Astrocyte (in vitro differentiated cells and primary cell): ENCODE results near the gene SRCIN1. TPM values are rescaled to one million over a fixed set of nuclear protein-coding genes. Genes with fewer than 3 reads are reported as not detected.

Experiments
- DNase-seq: peaks from one replicate; pipeline ENCODE4 v3.0.0-alpha.2; 2010; ENCODE audit warnings: low read depth
- FAIRE-seq: peaks from 2 replicates; lab custom pipeline; 2011; peaks lifted over from hg19 to GRCh38; lab: Jason Lieb, UNC
- H2AFZ ChIP-seq: 2 replicates; pipeline ENCODE4 v1.6.0; 2012; ENCODE audit warnings: low read depth, low read length, inconsistent platforms
- H3K27ac ChIP-seq: 2 replicates; pipeline ENCODE4 v1.5.1; 2011; ENCODE audit warnings: low read depth, low read length, inconsistent platforms
- H3K27me3 ChIP-seq: 2 replicates; pipeline ENCODE4 v1.6.0; 2011; ENCODE audit warnings: low read length, inconsistent platforms; ENCODE audit not compliant: insufficient read depth
- H3K36me3 ChIP-seq: 2 replicates; pipeline ENCODE4 v1.5.1; 2011; ENCODE audit warnings: low read length, inconsistent platforms; ENCODE audit not compliant: insufficient read depth
- H3K4me1 ChIP-seq: 2 replicates; pipeline ENCODE4 v1.5.1; 2011; ENCODE audit warnings: low read length, inconsistent platforms; ENCODE audit not compliant: insufficient read depth
- H3K4me2 ChIP-seq: 2 replicates; pipeline ENCODE4 v1.6.0; 2012; ENCODE audit warnings: low read length, inconsistent platforms
- H3K4me3 ChIP-seq: 2 replicates; pipeline ENCODE4 v1.5.1; 2011; ENCODE audit warnings: low read depth, mild to moderate bottlenecking, low read length, inconsistent platforms; ENCODE audit not compliant: insufficient read depth
- H3K79me2 ChIP-seq: 2 replicates; pipeline ENCODE4 v1.6.0; 2012; ENCODE audit warnings: mild to moderate bottlenecking, low read length, inconsistent platforms; ENCODE audit not compliant: insufficient read depth
- H3K9ac ChIP-seq: 2 replicates; pipeline ENCODE4 v1.6.0; 2012; ENCODE audit warnings: mild to moderate bottlenecking, low read length, inconsistent platforms
- H3K9me3 ChIP-seq: 2 replicates; pipeline ENCODE4 v1.5.1; 2012; ENCODE audit warnings: low read depth, mild to moderate bottlenecking, low read length, inconsistent platforms; ENCODE audit not compliant: insufficient read depth
- H4K20me1 ChIP-seq: 2 replicates; pipeline ENCODE4 v1.6.0; 2012; ENCODE audit warnings: low read length, inconsistent platforms; ENCODE audit not compliant: insufficient read depth
- H3K27ac Mint-ChIP-seq: one replicate; pipeline ENCODE4 v1.8.0; 2021; ENCODE audit warnings: mild to moderate bottlenecking, mixed read lengths; ENCODE audit not compliant: unreplicated experiment
- H3K27me3 Mint-ChIP-seq: one replicate; pipeline ENCODE4 v1.8.0; 2021; ENCODE audit warnings: low read depth, mixed read lengths; ENCODE audit not compliant: unreplicated experiment
- H3K36me3 Mint-ChIP-seq: one replicate; pipeline ENCODE4 v1.8.0; 2021; ENCODE audit warnings: low read depth, mixed read lengths; ENCODE audit not compliant: unreplicated experiment
- H3K4me1 Mint-ChIP-seq: one replicate; pipeline ENCODE4 v1.8.0; 2021; ENCODE audit warnings: low read depth, mixed read lengths; ENCODE audit not compliant: unreplicated experiment
- H3K4me3 Mint-ChIP-seq: one replicate; pipeline ENCODE4 v1.8.0; 2021; ENCODE audit warnings: mild to moderate bottlenecking, moderate library complexity, mixed read lengths; ENCODE audit not compliant: unreplicated experiment
- H3K9me3 Mint-ChIP-seq: one replicate; pipeline ENCODE4 v1.8.0; 2021; ENCODE audit warnings: mild to moderate bottlenecking, mixed read lengths; ENCODE audit not compliant: unreplicated experiment
- EZH2 ChIP-seq: IDR thresholded peaks from 2 replicates; pipeline ENCODE4 v1.6.1; 2012; ENCODE audit warnings: mild to moderate bottlenecking, low read length, inconsistent platforms; ENCODE audit not compliant: insufficient read depth
- total RNA-seq: library from RNA; stranded (reverse); gene quantifications from 2 replicates; pipeline ENCODE4 v1.2.1, GENCODE V29; 2021
- TF ChIP-seq, protein P1 (sequence below): IDR thresholded peaks from 2 replicates; pipeline ENCODE4 v1.5.1; 2011; ENCODE audit warnings: low read depth, mild to moderate bottlenecking, inconsistent platforms, low read length, moderate library complexity; ENCODE audit not compliant: insufficient read depth

SRCIN1 gene
- total RNA-seq, 1 donor from 2014 or later = 1.5 TPM

DNA sequence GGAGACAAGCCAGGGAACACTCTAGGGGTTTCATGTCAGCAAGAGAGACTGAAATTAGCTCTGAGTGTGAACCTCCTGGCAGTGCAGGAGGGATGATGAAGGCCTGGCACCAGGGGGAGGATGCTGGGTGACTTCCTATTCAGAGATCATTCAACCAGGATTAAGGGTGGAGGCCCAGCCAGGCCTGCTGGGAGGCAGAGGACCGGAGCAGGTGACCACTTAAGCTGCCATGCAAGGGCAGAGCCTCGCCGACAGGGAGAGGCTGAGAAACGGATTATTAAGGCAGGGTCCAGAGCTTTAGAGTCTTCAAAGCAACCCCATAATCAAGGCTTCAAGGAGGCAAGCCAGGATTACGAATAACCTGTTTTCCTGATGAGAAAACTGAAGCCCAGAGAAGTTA, 10.6 kb upstream of the SRCIN1 start:
- DNase-seq = no peak
- Mint-ChIP-seq H3K27me3 (peaks cover 68% of the 10 kb centered on the region), H3K4me3 (no peak overlapping the region), H3K36me3 (no peaks in the 10 kb centered on the region), H3K9me3 (peaks cover 11% of the 10 kb centered on the region), H3K4me1 (no peaks in the 10 kb centered on the region), H3K27ac (no peak overlapping the region)
- peaks cover 7% of the 10 kb centered on the region for H3K9me3 ChIP-seq
- no peak for FAIRE-seq
- no peak overlapping the region for H3K4me2 ChIP-seq
- H3K79me2 ChIP-seq = no peaks in the 10 kb centered on the region
- no peaks in the 10 kb centered on the region for H4K20me1 ChIP-seq
- H3K27me3 ChIP-seq = peaks cover 9% of the 10 kb centered on the region
- no peaks in the 10 kb centered on the region for H3K4me1 ChIP-seq
- H3K27ac ChIP-seq = no peak overlapping the region
- no peaks in the 10 kb centered on the region for H3K36me3 ChIP-seq
- H3K4me3 ChIP-seq = no peak overlapping the region
- TF ChIP-seq, protein P1, sequence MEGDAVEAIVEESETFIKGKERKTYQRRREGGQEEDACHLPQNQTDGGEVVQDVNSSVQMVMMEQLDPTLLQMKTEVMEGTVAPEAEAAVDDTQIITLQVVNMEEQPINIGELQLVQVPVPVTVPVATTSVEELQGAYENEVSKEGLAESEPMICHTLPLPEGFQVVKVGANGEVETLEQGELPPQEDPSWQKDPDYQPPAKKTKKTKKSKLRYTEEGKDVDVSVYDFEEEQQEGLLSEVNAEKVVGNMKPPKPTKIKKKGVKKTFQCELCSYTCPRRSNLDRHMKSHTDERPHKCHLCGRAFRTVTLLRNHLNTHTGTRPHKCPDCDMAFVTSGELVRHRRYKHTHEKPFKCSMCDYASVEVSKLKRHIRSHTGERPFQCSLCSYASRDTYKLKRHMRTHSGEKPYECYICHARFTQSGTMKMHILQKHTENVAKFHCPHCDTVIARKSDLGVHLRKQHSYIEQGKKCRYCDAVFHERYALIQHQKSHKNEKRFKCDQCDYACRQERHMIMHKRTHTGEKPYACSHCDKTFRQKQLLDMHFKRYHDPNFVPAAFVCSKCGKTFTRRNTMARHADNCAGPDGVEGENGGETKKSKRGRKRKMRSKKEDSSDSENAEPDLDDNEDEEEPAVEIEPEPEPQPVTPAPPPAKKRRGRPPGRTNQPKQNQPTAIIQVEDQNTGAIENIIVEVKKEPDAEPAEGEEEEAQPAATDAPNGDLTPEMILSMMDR = no peak
- TF ChIP-seq EZH2 = no peak
- H3K9ac ChIP-seq = no peak overlapping the region
- H2AFZ ChIP-seq = no peak overlapping the region

DNA sequence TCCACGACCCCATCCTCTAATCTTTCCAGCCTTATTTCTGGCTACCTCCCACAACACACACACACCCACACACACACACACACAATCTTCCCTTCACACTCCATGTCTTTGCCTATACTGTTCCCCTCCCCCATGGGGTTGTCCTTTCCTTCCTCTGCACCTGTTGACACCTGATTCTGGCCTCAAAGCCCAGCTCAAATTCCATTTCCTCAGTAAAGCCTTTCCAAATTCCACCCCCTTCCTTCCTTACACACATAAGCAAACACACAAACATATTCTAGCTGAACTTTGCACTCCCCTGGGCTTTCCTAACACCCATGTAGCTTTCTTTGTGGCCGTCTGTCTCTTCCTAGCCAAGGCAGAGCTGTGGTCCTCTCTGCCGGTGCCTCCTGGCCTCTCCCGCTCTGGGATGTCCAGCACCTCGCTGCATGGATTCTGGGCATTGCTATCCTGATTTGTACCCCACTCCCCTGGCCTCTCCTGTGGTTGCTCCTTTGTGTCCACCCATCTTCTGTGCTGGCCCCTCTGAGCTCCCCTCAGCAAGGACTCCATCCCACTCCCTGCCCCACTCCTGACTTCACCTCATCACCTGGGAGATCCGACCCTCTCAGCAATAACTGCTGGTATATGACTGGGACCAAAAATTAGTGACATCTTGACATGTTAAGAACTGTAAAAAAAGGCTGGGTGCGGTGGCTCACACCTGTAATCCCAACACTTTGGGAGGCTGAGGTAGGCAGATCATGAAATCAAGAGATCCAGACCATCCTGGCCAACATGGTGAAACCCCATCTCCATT, 8.4 kb upstream of the SRCIN1 start:
- H3K9me3 Mint-ChIP-seq = peaks cover 11% of the 10 kb centered on the region
- no peak overlapping the region for H3K9ac ChIP-seq
- H3K4me1 Mint-ChIP-seq = no peaks in the 10 kb centered on the region
- peaks cover 7% of the 10 kb centered on the region for H3K9me3 ChIP-seq
- DNase-seq (no peak), FAIRE-seq (no peak)
- no peak overlapping the region for H3K4me3 Mint-ChIP-seq
- peaks cover 57% of the 10 kb centered on the region for H3K27me3 Mint-ChIP-seq
- no peaks in the 10 kb centered on the region for H3K36me3 Mint-ChIP-seq
- no peaks in the 10 kb centered on the region for H3K36me3 ChIP-seq
- no peaks in the 10 kb centered on the region for H3K4me1 ChIP-seq
- no peaks in the 10 kb centered on the region for H3K79me2 ChIP-seq
- no peak overlapping the region for H2AFZ ChIP-seq
- peaks cover 16% of the 10 kb centered on the region for H3K27me3 ChIP-seq
- H3K27ac Mint-ChIP-seq = no peak overlapping the region
- no peak for TF ChIP-seq EZH2
- TF ChIP-seq, protein P1 = no peak
- no peaks in the 10 kb centered on the region for H4K20me1 ChIP-seq
- H3K27ac ChIP-seq = no peak overlapping the region
- H3K4me2 ChIP-seq = no peak overlapping the region
- no peak overlapping the region for H3K4me3 ChIP-seq

DNA sequence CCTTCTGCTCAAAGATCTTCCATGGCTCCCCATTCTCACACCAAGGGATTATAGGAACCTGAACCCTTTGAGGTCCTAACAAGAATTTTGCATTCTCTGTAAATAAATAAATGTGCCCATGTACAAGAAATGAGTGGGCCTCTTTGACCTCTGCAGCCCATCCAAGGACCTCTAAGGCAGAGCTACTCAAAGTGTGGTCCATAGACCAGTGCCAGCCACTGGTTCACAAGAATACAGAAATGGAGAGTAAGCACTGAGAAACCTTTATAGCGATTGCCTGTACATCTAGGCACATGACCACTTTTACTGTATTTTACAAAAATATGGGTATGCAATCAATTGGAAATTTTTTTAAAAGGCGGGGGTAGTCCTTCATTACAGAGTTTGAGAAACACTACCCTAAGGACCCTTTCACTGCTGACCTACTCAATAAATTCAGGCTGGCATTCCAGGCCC, 7.8 kb upstream of the SRCIN1 start:
- no peak overlapping the region for H3K27ac ChIP-seq
- Mint-ChIP-seq H3K27me3 (peaks cover 59% of the 10 kb centered on the region), H3K36me3 (no peaks in the 10 kb centered on the region), H3K4me1 (no peaks in the 10 kb centered on the region), H3K9me3 (peaks cover 11% of the 10 kb centered on the region), H3K4me3 (no peak overlapping the region), H3K27ac (no peak overlapping the region)
- H3K9ac ChIP-seq = no peak overlapping the region
- H3K36me3 ChIP-seq = no peaks in the 10 kb centered on the region
- no peak overlapping the region for H3K4me2 ChIP-seq
- peaks cover 7% of the 10 kb centered on the region for H3K9me3 ChIP-seq
- H2AFZ ChIP-seq = no peak overlapping the region
- no peaks in the 10 kb centered on the region for H3K4me1 ChIP-seq
- no peak overlapping the region for H3K4me3 ChIP-seq
- DNase-seq (no peak), FAIRE-seq (no peak)
- peaks cover 22% of the 10 kb centered on the region for H3K27me3 ChIP-seq
- TF ChIP-seq EZH2 = no peak
- TF ChIP-seq, protein P1 = no peak
- H3K79me2 ChIP-seq = no peaks in the 10 kb centered on the region
- H4K20me1 ChIP-seq = no peaks in the 10 kb centered on the region
